Limb (tissue), 2 donors: ENCODE measurements around the gene SPCS1.
"Not testable (repeated sequence)": the region's sequence is repeated elsewhere in the genome, so short reads cannot be mapped to it uniquely, and the experiment has no call there.

Experiments used
- DNase-seq, 2 donors: peaks; one replicate each; pipeline ENCODE4 v3.0.0-alpha.2; 2016; ENCODE audit errors: extremely low spot score in 2 of 2

Gene SPCS1

GRCh38 chr3:52705688-52706686 lies at the start of gene SPCS1, which contains the start of gene GLT8D1:
Gene SPCS1 (plus strand): TSS chr3:52706106. CDS start chr3:52706247, 141 bp downstream.
Gene GLT8D1 (minus strand): TSS chr3:52705791. CDS start chr3:52700460, 5,331 bp downstream.
- DNase-seq: peak; percentile 90 to 92

GRCh38 chr3:52660046-52660445 lies 45.9 kb upstream of the SPCS1 start:
- DNase-seq: no peak

- no peak for DNase-seq
Measured at GRCh38 chr3:52663098-52663497, 42.8 kb upstream of the SPCS1 start.

GRCh38 chr3:52670621-52671521 lies 35.0 kb upstream of the SPCS1 start:
- DNase-seq: no peak

- DNase-seq: no peak
Measured at GRCh38 chr3:52671676-52672075, 34.2 kb upstream of the SPCS1 start.

- not testable (repeated sequence) for DNase-seq
Measured at GRCh38 chr3:52676201-52676600, 29.7 kb upstream of the SPCS1 start.

- DNase-seq: no peak
Measured at GRCh38 chr3:52678265-52679198, 27.4 kb upstream of the SPCS1 start.

GRCh38 chr3:52679199-52679538 lies 26.7 kb upstream of the SPCS1 start:
- no peak for DNase-seq

- DNase-seq: no peak
Measured at GRCh38 chr3:52679811-52680210, 26.1 kb upstream of the SPCS1 start.

- DNase-seq: no peak
Measured at GRCh38 chr3:52681596-52681995, 24.3 kb upstream of the SPCS1 start.

GRCh38 chr3:52682016-52682415 lies 23.9 kb upstream of the SPCS1 start:
- no peak for DNase-seq

- DNase-seq: no peak
Measured at GRCh38 chr3:52683611-52684010, 22.3 kb upstream of the SPCS1 start.

- DNase-seq: no peak
Measured at GRCh38 chr3:52684184-52684583, 21.7 kb upstream of the SPCS1 start.

GRCh38 chr3:52685285-52685708 lies 20.6 kb upstream of the SPCS1 start:
- peak in 1 of 2 donors; percentile 55 for DNase-seq

- peak; percentile 94 to 95 for DNase-seq
Measured at GRCh38 chr3:52685709-52686691, 19.9 kb upstream of the SPCS1 start, which contains the start of the genes GNL3 and PBRM1. Gene GNL3 (plus strand): TSS chr3:52686032. CDS start chr3:52686093, 61 bp downstream. Gene PBRM1 (minus strand): TSS chr3:52685913.

GRCh38 chr3:52688266-52688665 lies 17.6 kb upstream of the SPCS1 start:
- DNase-seq: no peak

- no peak for DNase-seq
Measured at GRCh38 chr3:52689151-52689550, 16.8 kb upstream of the SPCS1 start.

GRCh38 chr3:52690560-52690959 lies 15.3 kb upstream of the SPCS1 start:
- DNase-seq: no peak

GRCh38 chr3:52693071-52693470 lies 12.8 kb upstream of the SPCS1 start:
- no peak for DNase-seq
